Rectal smooth muscle tissue (tissue), 1 donor: ENCODE data around the gene STN1.

Experiments used
- H3K27ac ChIP-seq: one replicate; pipeline ENCODE4 v1.7.0; 2013; ENCODE audit warnings: low read depth, low read length, inconsistent platforms
- H3K27me3 ChIP-seq: one replicate; pipeline ENCODE4 v1.7.0; 2013; ENCODE audit warnings: low read length; ENCODE audit not compliant: control insufficient read depth, insufficient read depth
- H3K36me3 ChIP-seq: one replicate; pipeline ENCODE4 v1.7.0; 2013; ENCODE audit warnings: low read length; ENCODE audit not compliant: control insufficient read depth, insufficient read depth
- H3K4me1 ChIP-seq: one replicate; pipeline ENCODE4 v1.7.0; 2013; ENCODE audit warnings: low read length; ENCODE audit not compliant: control insufficient read depth, insufficient read depth
- H3K4me3 ChIP-seq: one replicate; pipeline ENCODE4 v1.7.0; 2013; ENCODE audit warnings: low read length
- H3K9ac ChIP-seq: one replicate; pipeline ENCODE4 v1.7.0; 2013; ENCODE audit warnings: low read length

STN1 gene

DNA sequence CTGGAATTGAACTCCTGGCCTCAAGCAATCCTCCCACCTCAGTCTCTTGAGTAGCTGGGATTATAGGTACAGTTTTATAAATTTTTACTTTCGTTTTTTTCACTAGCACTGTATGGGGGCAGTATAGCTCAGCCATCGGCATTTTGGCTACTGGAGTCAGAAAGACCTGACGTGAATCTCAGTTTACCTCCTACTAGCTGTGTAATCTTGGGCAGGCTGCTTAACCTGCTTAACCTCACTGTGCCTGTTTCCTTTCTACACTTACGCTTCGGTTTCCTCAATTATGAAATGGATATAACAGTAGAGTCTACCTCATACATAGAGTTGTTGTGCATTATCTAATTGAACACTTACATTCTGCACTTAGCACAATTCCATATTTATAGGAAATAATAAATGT lies 16.7 kb downstream of the STN1 start:
- Histone ChIP-seq H3K27ac (no peak overlapping the region), H3K4me3 (no peak overlapping the region), H3K36me3 (peaks cover 23% of the 10 kb centered on the region), H3K9ac (no peak overlapping the region), H3K4me1 (no peaks in the 10 kb centered on the region), H3K27me3 (no peaks in the 10 kb centered on the region)

DNA sequence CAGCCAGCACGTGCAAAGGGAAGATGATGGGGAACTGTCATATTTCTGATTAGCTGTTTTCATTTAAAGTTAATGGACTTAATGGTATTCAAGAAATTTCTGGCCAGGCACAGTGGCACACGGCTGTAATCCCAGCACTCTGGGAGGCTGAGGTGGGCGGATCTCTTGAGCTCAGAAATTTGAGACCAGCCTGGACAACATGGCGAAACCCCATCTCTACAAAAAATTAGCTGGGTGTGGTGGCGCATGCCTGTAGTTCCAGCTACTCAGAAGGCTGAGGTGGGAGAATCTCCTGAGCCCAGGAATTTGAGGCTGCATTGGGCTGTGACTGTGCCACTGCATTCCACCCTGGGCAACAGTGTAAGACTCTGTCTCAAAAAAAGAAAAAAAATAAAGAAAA lies 18.7 kb downstream of the STN1 start:
- Histone ChIP-seq H3K36me3 (peaks cover 12% of the 10 kb centered on the region), H3K9ac (no peak overlapping the region), H3K27ac (no peak overlapping the region), H3K4me1 (peaks cover 8% of the 10 kb centered on the region), H3K4me3 (no peak overlapping the region), H3K27me3 (no peaks in the 10 kb centered on the region)

DNA sequence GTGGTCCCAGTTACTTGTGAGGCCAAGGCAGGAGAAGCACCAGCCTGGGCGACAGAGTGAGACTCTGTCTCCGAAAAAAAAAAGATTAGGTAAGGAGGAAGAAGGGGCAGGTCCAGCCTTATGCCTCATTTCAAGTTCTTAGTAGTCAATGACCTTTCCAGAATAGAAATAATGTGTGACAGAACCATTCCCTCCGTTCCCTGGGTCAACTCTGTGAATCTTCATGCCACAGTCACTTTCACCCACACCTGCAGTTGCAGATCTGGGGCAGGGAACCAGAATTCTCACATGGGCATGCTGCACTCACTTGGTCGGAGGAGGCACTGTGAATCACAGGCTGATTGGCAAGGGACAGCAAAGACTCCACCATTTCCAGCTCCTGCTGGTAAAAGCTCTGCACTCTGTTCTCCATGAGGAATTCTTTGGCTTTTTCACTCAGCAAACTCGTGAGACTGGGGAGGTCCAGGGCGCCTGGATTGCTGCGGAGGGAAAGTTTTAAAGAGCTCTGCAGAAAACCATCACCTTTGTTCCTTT lies 20.7 kb downstream of the STN1 start:
- Histone ChIP-seq H3K4me1 (peaks cover 16% of the 10 kb centered on the region), H3K4me3 (no peak overlapping the region), H3K36me3 (peaks cover 12% of the 10 kb centered on the region), H3K27ac (no peak overlapping the region), H3K9ac (no peak overlapping the region), H3K27me3 (no peaks in the 10 kb centered on the region)

DNA sequence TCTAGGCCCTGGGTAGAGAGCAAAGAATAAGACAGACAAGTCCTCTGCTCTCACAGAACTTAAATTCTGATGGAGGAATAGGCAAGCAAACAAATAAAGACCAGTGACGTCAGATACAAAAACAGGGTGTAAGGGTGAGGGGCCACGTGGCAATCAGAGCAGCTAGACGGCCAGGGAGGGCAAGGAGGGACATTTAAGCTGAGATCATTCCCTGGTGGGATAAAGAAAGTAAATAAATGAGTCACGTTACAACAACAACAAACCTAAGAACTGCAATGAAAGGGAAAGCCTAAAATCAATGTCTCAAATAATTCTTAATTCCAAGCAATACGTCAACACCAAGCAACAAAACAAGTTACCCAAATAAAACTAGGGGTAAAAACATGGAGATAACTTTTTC lies 21.8 kb downstream of the STN1 start:
- Histone ChIP-seq H3K27me3 (no peaks in the 10 kb centered on the region), H3K27ac (no peak overlapping the region), H3K36me3 (peaks cover 12% of the 10 kb centered on the region), H3K4me1 (peaks cover 16% of the 10 kb centered on the region), H3K9ac (no peak overlapping the region), H3K4me3 (no peak overlapping the region)

DNA sequence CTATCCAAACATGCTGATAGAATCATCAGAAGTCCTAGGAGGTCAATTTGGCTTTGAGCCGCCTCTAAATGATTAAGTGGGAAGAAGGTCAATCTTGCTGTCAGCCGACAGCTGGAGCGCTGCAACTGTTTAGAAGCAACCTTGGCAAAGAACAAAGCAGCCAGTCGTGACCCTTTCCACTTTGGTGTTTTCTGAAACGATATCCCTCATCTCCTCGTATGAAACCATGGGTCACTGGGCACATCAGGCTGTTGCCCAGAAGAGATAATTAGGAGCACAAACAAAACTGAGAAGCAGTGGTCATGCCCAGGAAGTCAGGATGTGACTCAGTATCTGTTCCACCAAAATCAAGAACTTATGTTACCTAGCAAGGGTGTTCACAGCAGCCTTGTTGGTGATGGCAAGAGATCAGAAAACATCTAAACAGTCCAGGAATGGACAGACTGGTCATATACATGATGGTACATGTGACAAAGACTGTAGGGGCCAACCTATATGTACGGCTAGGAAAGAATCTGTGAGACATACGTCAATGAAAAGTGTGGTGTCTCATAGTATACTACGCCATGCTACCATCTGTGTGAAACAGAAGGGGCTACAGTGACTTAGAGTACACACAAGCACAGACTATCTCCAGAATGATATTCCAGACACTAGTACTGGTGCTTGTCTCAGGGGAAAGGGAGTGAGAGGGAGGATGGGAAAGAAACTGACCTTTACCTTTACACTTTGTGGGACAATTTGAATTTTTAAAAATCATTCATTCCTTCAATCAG lies 22.4 kb downstream of the STN1 start:
- no peaks in the 10 kb centered on the region for H3K27me3 ChIP-seq
- no peak overlapping the region for H3K4me3 ChIP-seq
- peaks cover 12% of the 10 kb centered on the region for H3K36me3 ChIP-seq
- H3K4me1 ChIP-seq, result peaks cover 16% of the 10 kb centered on the region
- H3K9ac ChIP-seq, result no peak overlapping the region
- H3K27ac ChIP-seq, result peak overlapping the region; percentile 42

DNA sequence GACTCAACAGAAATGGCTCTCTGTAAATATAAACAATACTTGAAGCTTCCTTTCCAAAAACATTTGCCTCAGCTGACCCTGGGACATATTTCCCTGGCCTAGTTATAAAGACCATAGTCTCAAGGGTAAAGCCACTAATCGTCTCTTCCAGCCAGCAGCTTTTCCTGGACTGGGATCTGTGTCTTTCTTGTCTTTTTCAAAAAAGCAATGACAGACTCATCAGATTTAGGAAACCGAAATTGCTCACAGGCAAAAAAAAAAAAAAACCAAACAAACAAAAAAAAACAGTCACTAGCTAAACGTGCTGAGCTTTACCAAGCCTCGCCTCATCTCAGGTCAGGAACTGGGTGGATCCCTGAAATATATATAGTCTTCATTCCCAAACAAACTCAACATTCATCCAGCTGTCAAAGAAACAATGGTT lies 23.5 kb downstream of the STN1 start:
- H3K4me1 ChIP-seq, result peaks cover 16% of the 10 kb centered on the region
- H3K9ac ChIP-seq, result no peak overlapping the region

DNA sequence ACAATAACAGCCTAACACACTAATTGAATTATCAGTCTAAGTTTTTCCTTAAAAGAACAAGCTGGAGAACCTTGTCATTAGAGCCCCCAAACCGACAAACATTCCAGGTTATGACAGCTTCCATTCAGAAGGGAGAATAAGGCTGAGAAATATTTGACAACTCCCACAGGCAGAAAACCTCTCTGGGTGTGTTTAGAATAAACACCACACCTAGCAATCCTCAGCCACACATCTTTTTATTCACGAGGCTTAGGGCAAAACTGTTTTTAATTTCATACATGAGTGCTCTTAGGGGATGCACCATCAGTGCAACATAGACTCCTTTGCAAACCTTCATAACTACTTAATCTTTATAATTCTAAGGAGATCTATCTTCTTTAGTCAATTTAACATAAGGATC lies 24.2 kb downstream of the STN1 start:
- peak overlapping the region; percentile 50 for H3K27ac ChIP-seq
- H3K36me3 ChIP-seq, result peaks cover 3% of the 10 kb centered on the region
- H3K27me3 ChIP-seq, result no peaks in the 10 kb centered on the region
- no peak overlapping the region for H3K9ac ChIP-seq
- H3K4me3 ChIP-seq, result no peak overlapping the region
- peaks cover 16% of the 10 kb centered on the region for H3K4me1 ChIP-seq

More for the DNA sequence above, 23.5 kb downstream of the STN1 start:
- peak overlapping the region; percentile 50 for H3K27ac ChIP-seq
- H3K36me3 ChIP-seq, result peaks cover 10% of the 10 kb centered on the region
- H3K27me3 ChIP-seq, result no peaks in the 10 kb centered on the region
- no peak overlapping the region for H3K4me3 ChIP-seq

DNA sequence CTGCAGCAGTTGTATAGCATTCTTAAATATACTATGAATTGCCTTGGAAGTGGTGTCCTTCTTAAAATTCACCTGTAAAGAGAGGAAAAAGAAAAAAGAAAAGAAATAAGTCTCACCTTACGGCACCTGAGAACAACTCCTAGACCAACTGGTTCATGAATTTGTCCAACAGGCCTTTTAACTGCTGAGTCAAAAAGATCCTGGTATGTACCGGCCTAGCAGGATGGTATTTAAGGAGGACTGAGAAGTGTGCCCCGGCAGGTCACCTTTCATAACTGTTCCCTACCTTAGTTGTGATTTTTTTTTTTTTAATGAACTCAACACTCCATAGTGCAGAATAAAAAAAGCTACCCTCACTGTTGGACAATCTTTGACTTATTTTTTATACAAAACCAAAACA lies 25.8 kb downstream of the STN1 start:
- no peak overlapping the region for H3K27ac ChIP-seq
- peaks cover 2% of the 10 kb centered on the region for H3K36me3 ChIP-seq
- peaks cover 24% of the 10 kb centered on the region for H3K4me1 ChIP-seq
- H3K27me3 ChIP-seq, result no peaks in the 10 kb centered on the region
- no peak overlapping the region for H3K4me3 ChIP-seq
- H3K9ac ChIP-seq, result no peak overlapping the region

DNA sequence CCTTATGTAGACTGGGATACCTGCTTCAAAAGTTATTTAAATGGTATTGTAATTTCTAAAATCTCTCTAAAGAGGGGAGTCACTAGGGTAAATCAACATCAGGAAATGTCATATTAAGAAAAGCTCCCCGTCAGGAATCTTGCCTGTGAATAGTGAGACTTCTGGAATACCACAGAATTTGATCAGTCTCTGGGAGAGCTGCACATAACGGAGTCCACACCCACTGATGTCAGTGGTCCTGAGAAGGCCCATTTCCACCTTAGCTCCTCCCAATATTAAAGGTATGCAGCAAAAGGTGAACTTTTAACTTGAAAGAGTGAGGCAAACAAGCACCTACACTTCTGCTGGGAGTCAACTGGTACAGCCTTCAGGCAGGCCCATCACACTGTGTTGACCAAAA lies 27.3 kb downstream of the STN1 start:
- Histone ChIP-seq H3K27me3 (no peaks in the 10 kb centered on the region), H3K4me3 (no peak overlapping the region), H3K36me3 (peaks cover 2% of the 10 kb centered on the region), H3K9ac (no peak overlapping the region), H3K27ac (no peak overlapping the region), H3K4me1 (peaks cover 24% of the 10 kb centered on the region)

DNA sequence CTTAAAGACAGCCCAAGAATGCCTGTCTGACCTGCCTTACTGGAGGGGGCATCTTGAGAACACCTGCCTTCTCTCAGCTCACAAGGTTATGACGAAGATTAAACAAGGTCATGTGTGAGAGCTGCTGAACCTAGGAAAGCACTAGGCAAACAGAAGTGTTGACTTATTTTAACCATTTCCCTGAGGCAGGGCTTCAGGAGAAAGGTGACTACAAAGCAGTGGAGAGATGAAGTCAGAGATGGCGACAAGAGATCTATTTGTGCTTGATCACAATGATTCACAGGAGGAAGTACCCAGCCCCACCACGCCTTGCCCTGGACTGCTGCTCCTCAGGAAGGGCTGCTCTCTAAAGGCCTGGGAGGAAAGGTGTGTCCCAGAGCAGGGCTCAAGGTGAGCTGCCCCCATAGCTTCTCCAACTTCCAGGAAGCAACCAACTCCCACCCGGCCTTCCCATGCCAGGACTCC lies 27.8 kb downstream of the STN1 start:
- Histone ChIP-seq H3K36me3 (peaks cover 2% of the 10 kb centered on the region), H3K27ac (no peak overlapping the region), H3K27me3 (no peaks in the 10 kb centered on the region), H3K4me3 (no peak overlapping the region), H3K4me1 (peaks cover 24% of the 10 kb centered on the region), H3K9ac (no peak overlapping the region)

DNA sequence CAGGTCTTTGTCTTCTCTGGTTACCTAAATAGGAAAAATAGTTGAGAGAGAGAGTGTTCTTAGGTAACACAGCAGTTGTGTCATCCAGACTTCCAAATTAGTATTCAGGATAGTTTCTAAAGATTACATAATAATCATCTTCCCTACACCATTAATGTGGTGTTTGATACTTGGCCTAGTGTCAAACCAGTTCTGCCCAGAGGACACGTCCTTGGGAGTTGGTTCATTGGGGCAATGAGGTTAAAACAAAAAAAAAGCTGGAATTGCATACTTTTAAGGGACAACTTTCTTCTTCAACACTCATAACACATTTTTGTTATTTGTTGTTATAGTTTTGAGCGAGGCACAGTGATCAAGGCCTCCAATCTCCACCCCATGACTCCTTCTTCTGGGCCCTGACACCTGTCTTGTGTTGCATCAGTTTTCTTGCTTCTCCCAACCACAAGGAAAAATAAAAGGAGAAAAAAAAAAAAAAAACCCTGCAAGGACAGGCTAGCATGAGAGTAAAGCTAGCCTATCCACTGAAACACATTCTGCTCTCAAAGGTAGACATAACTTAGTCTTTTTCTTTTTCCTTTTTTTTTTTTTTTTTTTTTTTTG lies 28.8 kb downstream of the STN1 start:
- Histone ChIP-seq H3K27me3 (no peaks in the 10 kb centered on the region), H3K4me3 (no peak overlapping the region), H3K9ac (no peak overlapping the region), H3K36me3 (peaks cover 2% of the 10 kb centered on the region), H3K27ac (peak overlapping the region; percentile 58), H3K4me1 (peaks cover 15% of the 10 kb centered on the region)

DNA sequence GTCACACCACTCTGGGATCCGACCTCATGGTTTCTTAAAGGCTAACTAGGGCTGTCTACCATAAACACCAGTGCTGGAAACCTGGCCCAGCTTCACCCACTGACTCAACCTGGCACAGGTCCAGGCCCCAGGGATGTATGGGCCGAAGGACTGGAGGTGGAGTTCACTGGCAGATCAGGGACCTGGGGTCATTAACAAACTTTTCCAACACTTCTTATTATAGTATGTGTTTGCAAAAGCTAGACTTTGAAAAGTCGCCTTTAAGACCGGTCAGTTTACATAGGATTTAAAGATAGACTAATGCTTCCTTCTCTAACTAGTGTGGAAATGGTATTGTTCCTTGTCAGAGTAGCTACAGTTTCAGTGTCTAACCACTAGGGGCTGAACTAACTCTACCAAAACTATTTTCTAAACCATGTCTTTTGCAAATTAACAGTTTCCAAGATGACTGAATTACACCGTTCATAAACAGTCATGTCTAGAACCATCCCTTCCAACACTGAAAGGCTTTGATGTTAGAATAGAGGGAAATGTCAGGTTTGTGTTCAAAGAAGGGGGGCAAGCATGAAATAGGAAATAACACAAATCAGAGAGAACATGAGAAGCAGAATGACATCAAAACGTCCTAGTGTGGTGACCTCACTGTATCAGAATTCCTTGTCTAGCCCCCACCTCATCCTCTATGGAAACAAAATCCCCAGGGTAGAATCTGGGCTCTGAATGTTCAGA lies 29.7 kb downstream of the STN1 start:
- peaks cover 7% of the 10 kb centered on the region for H3K4me1 ChIP-seq
- no peak overlapping the region for H3K4me3 ChIP-seq
- no peak overlapping the region for H3K9ac ChIP-seq
- peaks cover 2% of the 10 kb centered on the region for H3K36me3 ChIP-seq
- H3K27me3 ChIP-seq, result no peaks in the 10 kb centered on the region
- peak overlapping the region; percentile 58 for H3K27ac ChIP-seq
